PFSK-1 (cell line): Measurements from ENCODE around the gene LEMD2.

Source experiments
- FOXP2 ChIP-seq: optimal IDR thresholded peaks from 2 replicates; pipeline ENCODE3; 2011; ENCODE audit warnings: borderline replicate concordance, control low read depth, inconsistent platforms; ENCODE audit not compliant: insufficient read depth; ENCODE audit errors: extremely low read length, extremely low read depth
- POLR2AphosphoS5 ChIP-seq: IDR thresholded peaks from 2 replicates; pipeline ENCODE4 v1.6.1; 2012; ENCODE audit warnings: low read depth, mild to moderate bottlenecking, control low read depth, low read length, moderate library complexity
- SIN3A ChIP-seq: IDR thresholded peaks from 2 replicates; pipeline ENCODE4 v1.6.1; 2012; ENCODE audit warnings: mild to moderate bottlenecking, low read length, moderate library complexity, borderline replicate concordance; ENCODE audit not compliant: insufficient read depth
- TAF1 ChIP-seq: IDR thresholded peaks from 2 replicates; pipeline ENCODE4 v1.6.1; 2012; ENCODE audit warnings: low read length, control low read depth, borderline replicate concordance; ENCODE audit not compliant: insufficient read depth
- TF ChIP-seq, protein P1 (sequence below), 2 experiments: IDR thresholded peaks; 2 replicates each; pipeline versions ENCODE4 v1.6.1 to v1.8.0; 2011 to 2012; ENCODE audit warnings: low read depth in 2 of 2, low read length in 2 of 2, control low read depth in 1 of 2, inconsistent platforms in 1 of 2, mild to moderate bottlenecking in 1 of 2, moderate library complexity in 1 of 2; ENCODE audit not compliant: insufficient read depth in 1 of 2

Gene LEMD2

GRCh38 chr6:33782561-33782960 lies 6.4 kb downstream of the LEMD2 start:
- TF ChIP-seq, protein P1, sequence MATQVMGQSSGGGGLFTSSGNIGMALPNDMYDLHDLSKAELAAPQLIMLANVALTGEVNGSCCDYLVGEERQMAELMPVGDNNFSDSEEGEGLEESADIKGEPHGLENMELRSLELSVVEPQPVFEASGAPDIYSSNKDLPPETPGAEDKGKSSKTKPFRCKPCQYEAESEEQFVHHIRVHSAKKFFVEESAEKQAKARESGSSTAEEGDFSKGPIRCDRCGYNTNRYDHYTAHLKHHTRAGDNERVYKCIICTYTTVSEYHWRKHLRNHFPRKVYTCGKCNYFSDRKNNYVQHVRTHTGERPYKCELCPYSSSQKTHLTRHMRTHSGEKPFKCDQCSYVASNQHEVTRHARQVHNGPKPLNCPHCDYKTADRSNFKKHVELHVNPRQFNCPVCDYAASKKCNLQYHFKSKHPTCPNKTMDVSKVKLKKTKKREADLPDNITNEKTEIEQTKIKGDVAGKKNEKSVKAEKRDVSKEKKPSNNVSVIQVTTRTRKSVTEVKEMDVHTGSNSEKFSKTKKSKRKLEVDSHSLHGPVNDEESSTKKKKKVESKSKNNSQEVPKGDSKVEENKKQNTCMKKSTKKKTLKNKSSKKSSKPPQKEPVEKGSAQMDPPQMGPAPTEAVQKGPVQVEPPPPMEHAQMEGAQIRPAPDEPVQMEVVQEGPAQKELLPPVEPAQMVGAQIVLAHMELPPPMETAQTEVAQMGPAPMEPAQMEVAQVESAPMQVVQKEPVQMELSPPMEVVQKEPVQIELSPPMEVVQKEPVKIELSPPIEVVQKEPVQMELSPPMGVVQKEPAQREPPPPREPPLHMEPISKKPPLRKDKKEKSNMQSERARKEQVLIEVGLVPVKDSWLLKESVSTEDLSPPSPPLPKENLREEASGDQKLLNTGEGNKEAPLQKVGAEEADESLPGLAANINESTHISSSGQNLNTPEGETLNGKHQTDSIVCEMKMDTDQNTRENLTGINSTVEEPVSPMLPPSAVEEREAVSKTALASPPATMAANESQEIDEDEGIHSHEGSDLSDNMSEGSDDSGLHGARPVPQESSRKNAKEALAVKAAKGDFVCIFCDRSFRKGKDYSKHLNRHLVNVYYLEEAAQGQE (IDR thresholded peaks at IDR 0.05; ENCODE audit: insufficient read depth in 1 of 2, low read depth in 2 of 2, low read length in 2 of 2), result no peak
- TF ChIP-seq POLR2AphosphoS5 (no peak), SIN3A (no peak), TAF1 (no peak), FOXP2 (no peak)

GRCh38 chr6:33781131-33781975 lies 7.6 kb downstream of the LEMD2 start:
- no peak for TF ChIP-seq TAF1
- TF ChIP-seq, protein P1 (IDR thresholded peaks at IDR 0.05; ENCODE audit: insufficient read depth in 1 of 2, low read depth in 2 of 2, low read length in 2 of 2), result no peak
- no peak for TF ChIP-seq SIN3A
- TF ChIP-seq POLR2AphosphoS5, result no peak
- TF ChIP-seq FOXP2, result no peak

DNA sequence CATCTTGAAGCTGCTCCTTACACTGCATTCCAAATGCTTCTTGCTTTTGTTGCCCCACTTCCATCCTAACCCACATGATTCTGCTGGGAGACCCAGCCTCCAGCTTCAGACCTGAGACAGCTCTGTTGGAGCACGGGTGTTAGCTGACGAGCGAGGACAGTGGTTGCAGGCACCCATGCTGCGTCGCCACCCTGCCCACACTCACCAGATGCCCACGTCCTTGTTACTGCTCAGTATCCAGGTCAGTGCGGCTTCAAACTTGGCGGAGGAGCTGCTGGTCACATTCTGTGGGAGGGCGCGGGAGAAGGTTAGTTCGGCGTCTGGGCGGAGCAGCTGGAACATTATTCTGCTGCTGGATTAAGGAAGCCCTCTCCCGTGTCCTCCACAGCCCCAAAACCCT lies 9.0 kb downstream of the LEMD2 start:
- TF ChIP-seq FOXP2 (no peak), POLR2AphosphoS5 (no peak), TAF1 (no peak)
- TF ChIP-seq, protein P1 (IDR thresholded peaks at IDR 0.05; ENCODE audit: insufficient read depth in 1 of 2, low read depth in 2 of 2, low read length in 2 of 2), result no peak

- TF ChIP-seq FOXP2 (no peak), POLR2AphosphoS5 (no peak)
- TF ChIP-seq, protein P1 (IDR thresholded peaks at IDR 0.05; ENCODE audit: insufficient read depth in 1 of 2, low read depth in 2 of 2, low read length in 2 of 2), result no peak
Observed at GRCh38 chr6:33779290-33779689, 9.6 kb downstream of the LEMD2 start.
